Body of pancreas (tissue), 4 donors: Measurements from ENCODE around the gene P2RX7.
A peak's percentile ranks its signal among the peaks of the same experiment; 100 is the strongest.

Source experiments
- POLR2A ChIP-seq, 3 donors: fragments of 450-650 bp; IDR thresholded peaks; one replicate each; pipeline ENCODE4 v1.6.1; 2016; ENCODE audit warnings: antibody characterized with exemption in 3 of 3, mild to moderate bottlenecking in 2 of 3
- TF ChIP-seq, protein P1 (sequence below), 7 experiments: fragments of 450-650 bp in 4 of 7; fragments of 200-600 bp in 3 of 7; sonication (generic) in 3 of 7; IDR thresholded peaks; one replicate each; pipeline ENCODE4 v1.5.1; 2016 to 2019; ENCODE audit warnings: antibody characterized with exemption in 7 of 7

- TF ChIP-seq, protein P1, sequence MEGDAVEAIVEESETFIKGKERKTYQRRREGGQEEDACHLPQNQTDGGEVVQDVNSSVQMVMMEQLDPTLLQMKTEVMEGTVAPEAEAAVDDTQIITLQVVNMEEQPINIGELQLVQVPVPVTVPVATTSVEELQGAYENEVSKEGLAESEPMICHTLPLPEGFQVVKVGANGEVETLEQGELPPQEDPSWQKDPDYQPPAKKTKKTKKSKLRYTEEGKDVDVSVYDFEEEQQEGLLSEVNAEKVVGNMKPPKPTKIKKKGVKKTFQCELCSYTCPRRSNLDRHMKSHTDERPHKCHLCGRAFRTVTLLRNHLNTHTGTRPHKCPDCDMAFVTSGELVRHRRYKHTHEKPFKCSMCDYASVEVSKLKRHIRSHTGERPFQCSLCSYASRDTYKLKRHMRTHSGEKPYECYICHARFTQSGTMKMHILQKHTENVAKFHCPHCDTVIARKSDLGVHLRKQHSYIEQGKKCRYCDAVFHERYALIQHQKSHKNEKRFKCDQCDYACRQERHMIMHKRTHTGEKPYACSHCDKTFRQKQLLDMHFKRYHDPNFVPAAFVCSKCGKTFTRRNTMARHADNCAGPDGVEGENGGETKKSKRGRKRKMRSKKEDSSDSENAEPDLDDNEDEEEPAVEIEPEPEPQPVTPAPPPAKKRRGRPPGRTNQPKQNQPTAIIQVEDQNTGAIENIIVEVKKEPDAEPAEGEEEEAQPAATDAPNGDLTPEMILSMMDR (IDR thresholded peaks at IDR 0.05) = peak; percentile 55 to 80 (median 64)
- TF ChIP-seq POLR2A (IDR thresholded peaks at IDR 0.05) = no peak
Measured at GRCh38 chr12:121095544-121096198, 37.0 kb upstream of the P2RX7 start.
